IMR-90 (cell line): ENCODE results near the gene PGAP1. TPM values are rescaled to one million over a fixed set of nuclear protein-coding genes. Genes with fewer than 3 reads are reported as not detected.

ENCODE experiments used
- ATAC-seq: fragments of 200-7000 bp; cut with Tn5 transposase; 2 replicates; pipeline ENCODE4 v1.9.1; 2020; ENCODE audit warnings: low read depth, mild to moderate bottlenecking, moderate library complexity
- BruUV-seq: library from RNA; stranded (reverse); fragments of 400-500 nt; replicated peaks from 2 replicates; lab custom pipeline; 2021; lab: Mats Ljungman, UMichigan
- CTCF ChIA-PET: fragments of 300-600 bp; formaldehyde crosslinking; extraction: SDS; loops from one replicate; lab custom pipeline; 2021; ENCODE audit warnings: antibody characterized with exemption; lab: Yijun Ruan, JAX
- POLR2A ChIA-PET: fragments of 300-600 bp; sonication (Branson Sonifier 250); formaldehyde crosslinking; loops from one replicate; lab custom pipeline; 2022; ENCODE audit warnings: antibody characterized with exemption; ENCODE audit not compliant: unreplicated experiment; lab: Charles Lee
- DNase-seq: peaks from one replicate; pipeline ENCODE4 v3.0.0; 2013
- H2AFZ ChIP-seq: replicated peaks from 2 replicates; pipeline ENCODE3; 2013; ENCODE audit warnings: low read length, mild to moderate bottlenecking; ENCODE audit not compliant: poor library complexity
- H2AK5ac ChIP-seq: 2 replicates; pipeline ENCODE4 v1.6.1; 2013; ENCODE audit warnings: low read depth, low read length, inconsistent platforms
- H2AK9ac ChIP-seq: replicated peaks from 2 replicates; pipeline ENCODE3; 2013; ENCODE audit warnings: mild to moderate bottlenecking, low read depth, low read length, moderate library complexity; ENCODE audit not compliant: poor library complexity
- H2BK120ac ChIP-seq: 2 replicates; pipeline ENCODE4 v1.6.1; 2013; ENCODE audit warnings: low read depth, low read length, inconsistent platforms
- H2BK15ac ChIP-seq: 3 replicates; pipeline ENCODE4 v1.6.1; 2013; ENCODE audit warnings: low read depth, low read length, inconsistent platforms
- H2BK20ac ChIP-seq: 2 replicates; pipeline ENCODE4 v1.6.1; 2013; ENCODE audit warnings: low read depth, mild to moderate bottlenecking, inconsistent platforms, low read length, moderate library complexity
- H2BK5ac ChIP-seq: 2 replicates; pipeline ENCODE4 v1.6.1; 2013; ENCODE audit warnings: mild to moderate bottlenecking, low read depth, low read length, inconsistent platforms; ENCODE audit not compliant: poor library complexity, severe bottlenecking
- H3K14ac ChIP-seq: replicated peaks from 2 replicates; pipeline ENCODE4 v1.6.1; 2013; ENCODE audit warnings: low read depth, low read length, inconsistent platforms
- H3K18ac ChIP-seq: 2 replicates; pipeline ENCODE4 v1.6.1; 2013; ENCODE audit warnings: low read depth, low read length, control low read depth
- H3K23ac ChIP-seq: 2 replicates; pipeline ENCODE4 v1.6.1; 2013; ENCODE audit warnings: low read depth, low read length, inconsistent platforms
- H3K27ac ChIP-seq: 2 replicates; pipeline ENCODE4 v1.5.1; 2013; ENCODE audit warnings: mild to moderate bottlenecking, control low read depth, low read length; ENCODE audit not compliant: insufficient read depth
- H3K27me3 ChIP-seq: 2 replicates; pipeline ENCODE4 v1.6.1; 2013; ENCODE audit warnings: low read length; ENCODE audit not compliant: control insufficient read depth, insufficient read depth
- H3K36me3 ChIP-seq: 2 replicates; pipeline ENCODE4 v1.6.1; 2013; ENCODE audit warnings: low read length, mixed read lengths; ENCODE audit not compliant: control insufficient read depth, insufficient read depth
- H3K4ac ChIP-seq: 2 replicates; pipeline ENCODE4 v1.6.1; 2013; ENCODE audit warnings: low read depth, low read length, inconsistent platforms
- H3K4me1 ChIP-seq: 2 replicates; pipeline ENCODE4 v1.6.1; 2013; ENCODE audit warnings: low read length, mixed read lengths; ENCODE audit not compliant: control insufficient read depth, insufficient read depth
- H3K4me2 ChIP-seq: 2 replicates; pipeline ENCODE4 v1.6.1; 2013; ENCODE audit warnings: low read depth, mild to moderate bottlenecking, control low read depth, low read length, moderate library complexity
- H3K4me3 ChIP-seq: 2 replicates; pipeline ENCODE4 v1.5.1; 2013; ENCODE audit warnings: low read depth, mild to moderate bottlenecking, control low read depth, low read length, moderate library complexity; ENCODE audit not compliant: insufficient read depth
- H3K56ac ChIP-seq: 2 replicates; pipeline ENCODE4 v1.6.1; 2013; ENCODE audit warnings: low read length, inconsistent platforms; ENCODE audit not compliant: insufficient read depth; ENCODE audit errors: extremely low read depth
- H3K79me1 ChIP-seq, 2 experiments: 2 replicates each; pipeline ENCODE4 v1.6.1; 2013; ENCODE audit warnings: low read length in 2 of 2, inconsistent platforms in 1 of 2, low read depth in 1 of 2
- H3K9ac ChIP-seq: 2 replicates; pipeline ENCODE4 v1.6.1; 2013; ENCODE audit warnings: low read depth, low read length, control low read depth
- H3K9me1 ChIP-seq: 2 replicates; pipeline ENCODE4 v1.6.1; 2013; ENCODE audit warnings: low read length, inconsistent platforms; ENCODE audit not compliant: insufficient read depth
- H3K9me3 ChIP-seq: 2 replicates; pipeline ENCODE4 v1.6.1; 2013; ENCODE audit warnings: low read length; ENCODE audit not compliant: control insufficient read depth, insufficient read depth
- H4K20me1 ChIP-seq: 2 replicates; pipeline ENCODE4 v1.6.1; 2013; ENCODE audit warnings: low read length, inconsistent platforms; ENCODE audit not compliant: insufficient read depth
- H4K5ac ChIP-seq: 2 replicates; pipeline ENCODE4 v1.6.1; 2013; ENCODE audit warnings: mild to moderate bottlenecking, low read depth, low read length, control low read depth
- H4K8ac ChIP-seq, 2 experiments: 2 replicates each; pipeline ENCODE4 v1.6.1; 2013; ENCODE audit warnings: low read depth in 2 of 2, low read length in 2 of 2, control low read depth in 1 of 2, inconsistent platforms in 1 of 2
- H4K91ac ChIP-seq: 2 replicates; pipeline ENCODE4 v1.6.1; 2013; ENCODE audit warnings: low read depth, low read length, inconsistent platforms; ENCODE audit not compliant: insufficient read depth
- CEBPB ChIP-seq: IDR thresholded peaks from 2 replicates; pipeline ENCODE4 v1.6.1; 2012; ENCODE audit warnings: low read depth, low read length, improper control_type of control experiment
- FOS ChIP-seq: fragments of 150-350 bp; IDR thresholded peaks from 2 replicates; pipeline ENCODE4 v1.6.1; 2016; ENCODE audit warnings: low read depth, low read length
- MXI1 ChIP-seq: IDR thresholded peaks from 2 replicates; pipeline ENCODE4 v1.6.1; 2012; ENCODE audit warnings: low read depth, mild to moderate bottlenecking, low read length, moderate library complexity, borderline replicate concordance
- NFE2L2 ChIP-seq: fragments of 150-350 bp; IDR thresholded peaks from 2 replicates; pipeline ENCODE4 v1.6.1; 2016; ENCODE audit warnings: low read depth, mild to moderate bottlenecking, low read length
- RAD21 ChIP-seq: IDR thresholded peaks from 2 replicates; pipeline ENCODE4 v1.6.1; 2012; ENCODE audit warnings: low read length, improper control_type of control experiment
- SMC3 ChIP-seq: fragments of 150-350 bp; IDR thresholded peaks from 2 replicates; pipeline ENCODE4 v1.6.1; 2016; ENCODE audit warnings: low read depth, mild to moderate bottlenecking, antibody characterized with exemption, low read length, moderate library complexity
- WGBS, 2 experiments: methylation state at CpG; one replicate each; pipeline versions ENCODE4 v1.1.5 to v1.1.7; 2013; ENCODE audit warnings: missing lambda C conversion rate in 2 of 2; ENCODE audit not compliant: insufficient read length in 1 of 2; ENCODE audit errors: extremely low coverage in 2 of 2; 5-methylcytosine and 5-hydroxymethylcytosine counted together
- dilution Hi-C: fragments of 300-500 bp; cut with HindIII; formaldehyde crosslinking; loops from one replicate; pipeline ENCODE4 v1.14.3; 2018; ENCODE audit warnings: low sequenced_read_pairs; ENCODE audit not compliant: unreplicated experiment
- in situ Hi-C: fragments of 300-500 bp; cut with MboI; formaldehyde crosslinking; loops from 3 replicates; pipeline ENCODE4 v1.14.3; 2019; ENCODE audit warnings: low sequenced_read_pairs, inconsistent platforms, mixed read lengths
- intact Hi-C: fragments of 100-400 bp; cut with micrococcal nuclease; formaldehyde crosslinking; loops from 2 replicates; pipeline ENCODE4 v1.10.0; 2022
- polyA plus RNA-seq, 3 experiments: library from polyadenylated mRNA; depleted of rRNA; stranded (reverse); fragments of >200 nt; gene quantifications; 2 replicates each; pipeline ENCODE4 v1.2.3, GENCODE V29; 2012; ENCODE audit warnings: low replicate concordance in 1 of 3
- total RNA-seq: library from RNA; depleted of rRNA; stranded (reverse); fragments of >200 nt; gene quantifications from 2 replicates; pipeline ENCODE4 v1.2.3, GENCODE V29; 2012
- TF ChIP-seq, protein P1 (sequence below): fragments of 150-350 bp; IDR thresholded peaks from 2 replicates; pipeline ENCODE4 v1.6.1; 2017; ENCODE audit warnings: mild to moderate bottlenecking, antibody characterized with exemption, low read length, low read depth

Gene PGAP1
- total and polyA plus RNA-seq, 2 of the 4 experiments (the other 2 are of a cell fraction): 1.9 to 5.7 TPM

DNA sequence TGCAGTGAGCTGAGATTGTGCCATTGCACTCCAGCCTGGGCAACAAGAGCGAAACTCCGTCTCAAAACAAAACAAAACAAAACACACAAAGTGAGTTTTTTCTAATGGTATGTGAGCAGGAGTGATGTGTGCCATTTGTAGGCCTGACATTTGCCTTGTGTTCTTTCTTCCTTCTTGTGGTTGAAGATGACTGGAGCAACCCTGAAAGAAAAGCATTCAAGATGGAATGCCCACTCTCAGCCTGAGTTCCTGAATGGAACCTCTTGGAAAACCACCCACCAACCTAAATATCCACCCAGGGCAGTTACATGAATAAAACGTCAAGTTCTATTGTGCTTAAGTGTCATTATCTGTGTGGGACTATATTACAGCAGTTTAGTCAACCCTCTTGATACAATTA lies 26.5 kb downstream of the PGAP1 start:
- Histone ChIP-seq H4K8ac (no peak overlapping the region), H3K9ac (no peak overlapping the region), H3K4ac (no peak overlapping the region), H4K20me1 (no peaks in the 10 kb centered on the region), H3K9me3 (no peaks in the 10 kb centered on the region), H2BK20ac (no peak overlapping the region), H3K14ac (no peak overlapping the region), H3K79me1 (no peaks in the 10 kb centered on the region), H3K18ac (no peak overlapping the region), H3K56ac (no peak overlapping the region), H3K27ac (no peak overlapping the region), H3K4me1 (no peaks in the 10 kb centered on the region), H2AFZ (no peak overlapping the region), H3K36me3 (peaks cover 2% of the 10 kb centered on the region; the same call in 1 of the 2 replicates), H2BK120ac (no peak overlapping the region), H3K9me1 (no peaks in the 10 kb centered on the region), H2BK15ac (no peak overlapping the region), H4K91ac (no peak overlapping the region), H4K5ac (no peak overlapping the region), H3K23ac (no peak overlapping the region), H2AK5ac (no peak overlapping the region), H3K4me3 (no peak overlapping the region), H2AK9ac (no peak overlapping the region), H3K27me3 (no peaks in the 10 kb centered on the region), H3K4me2 (no peak overlapping the region), H2BK5ac (no peak overlapping the region)
- BruUV-seq: no TSS peak
- no peak for DNase-seq
- TF ChIP-seq NFE2L2: no peak
- TF ChIP-seq, protein P1, sequence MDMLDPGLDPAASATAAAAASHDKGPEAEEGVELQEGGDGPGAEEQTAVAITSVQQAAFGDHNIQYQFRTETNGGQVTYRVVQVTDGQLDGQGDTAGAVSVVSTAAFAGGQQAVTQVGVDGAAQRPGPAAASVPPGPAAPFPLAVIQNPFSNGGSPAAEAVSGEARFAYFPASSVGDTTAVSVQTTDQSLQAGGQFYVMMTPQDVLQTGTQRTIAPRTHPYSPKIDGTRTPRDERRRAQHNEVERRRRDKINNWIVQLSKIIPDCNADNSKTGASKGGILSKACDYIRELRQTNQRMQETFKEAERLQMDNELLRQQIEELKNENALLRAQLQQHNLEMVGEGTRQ: no peak
- TF ChIP-seq SMC3: no peak
- no peak for TF ChIP-seq FOS
- TF ChIP-seq CEBPB: no peak
- no peak for TF ChIP-seq MXI1
- no peak for TF ChIP-seq RAD21
- ChIA-PET CTCF (no interaction called here), POLR2A (no interaction called here)
- ATAC-seq: no peak
- no CpG with 5 or more reads among the region's 3 CpGs for WGBS, 2 experiments
- in situ Hi-C loops (no loop called here), intact Hi-C loops (no loop called here), dilution Hi-C loops (no loop called here)
